Heart left ventricle (tissue), 16 donors: ENCODE results near the gene SLX1A. TPM values are rescaled to one million over a fixed set of nuclear protein-coding genes. Genes with fewer than 3 reads are reported as not detected.

Experiments
- ATAC-seq, 4 donors: fragments of 200-7000 bp; cut with Tn5 transposase; one replicate each; pipeline ENCODE4 v1.9.1; 2020 to 2022; ENCODE audit warnings: moderate library complexity in 4 of 4, mild to moderate bottlenecking in 3 of 4, moderate number of reproducible peaks in 1 of 4
- DNase-seq, 5 donors: peaks; one replicate each; pipeline ENCODE4 v3.0.0-alpha.2; 2020
- H3K27ac ChIP-seq, 12 donors: fragments of 200-600 bp; sonication (generic) in 4 of 12; one replicate each; pipeline versions ENCODE4 v1.5.0 to v1.8.0; 2016 to 2022; ENCODE audit warnings: mild to moderate bottlenecking in 2 of 12
- H3K27me3 ChIP-seq, 9 donors: fragments of 200-600 bp; sonication (generic) in 2 of 9; one replicate each; pipeline versions ENCODE4 v1.5.1 to v1.8.0; 2016 to 2022; ENCODE audit warnings: mild to moderate bottlenecking in 3 of 9
- H3K36me3 ChIP-seq, 9 donors: fragments of 200-600 bp; sonication (generic) in 2 of 9; one replicate each; pipeline versions ENCODE4 v1.5.0 to v1.8.0; 2018 to 2022; ENCODE audit warnings: mild to moderate bottlenecking in 2 of 9
- H3K4me1 ChIP-seq, 12 donors: fragments of 200-600 bp; sonication (generic) in 4 of 12; one replicate each; pipeline versions ENCODE4 v1.5.0 to v1.8.0; 2016 to 2022; ENCODE audit warnings: mild to moderate bottlenecking in 3 of 12
- H3K4me3 ChIP-seq, 12 donors: fragments of 200-600 bp; sonication (generic) in 4 of 12; one replicate each; pipeline versions ENCODE4 v1.5.0 to v1.8.0; 2017 to 2022; ENCODE audit warnings: mild to moderate bottlenecking in 9 of 12, moderate library complexity in 4 of 12
- H3K9me3 ChIP-seq, 12 donors: fragments of 200-600 bp; sonication (generic) in 4 of 12; one replicate each; pipeline versions ENCODE4 v1.5.0 to v1.8.0; 2016 to 2022; ENCODE audit warnings: mild to moderate bottlenecking in 1 of 12
- POLR2A ChIP-seq, 2 donors: fragments of 450-650 bp; IDR thresholded peaks; one replicate each; pipeline ENCODE4 v1.6.1; 2017; ENCODE audit warnings: antibody characterized with exemption in 2 of 2, mild to moderate bottlenecking in 2 of 2, moderate library complexity in 2 of 2
- WGBS, 4 donors: extraction: QIAGEN DNeasy Blood & Tissue Kit in 2 of 4; methylation state at CpG; one replicate each; pipeline versions ENCODE4 v1.1.5 to v1.1.7; 2013 to 2018; 5-methylcytosine and 5-hydroxymethylcytosine counted together
- intact Hi-C, 10 donors: fragments of 100-400 bp; cut with DNase I; formaldehyde crosslinking; loops; one replicate each; pipeline versions ENCODE4 v1.11.1 to v1.14.2; 2022
- polyA plus RNA-seq, 2 donors: library from polyadenylated mRNA; stranded (reverse); fragments of 200-250 nt; gene quantifications; one replicate each; pipeline ENCODE4 v1.2.3, GENCODE V29; 2013
- total RNA-seq, 9 donors: library from RNA; depleted of rRNA in 2 of 9; stranded (reverse); fragments of >200 nt in 2 of 9; fragmentation: NEBNext Ultra II Directional in 3 of 9; extraction: Animal tissue kit (Norgen Biotek cat#: 25700) in 3 of 9; gene quantifications; one replicate each; pipeline versions ENCODE4 v1.1.0 to v1.2.4, GENCODE V29; 2016 to 2023
- TF ChIP-seq, protein P1 (sequence below), 12 donors: fragments of 200-600 bp; sonication (generic) in 4 of 12; IDR thresholded peaks; one replicate each; pipeline versions ENCODE4 v1.5.0 to v1.8.0; 2018 to 2022; ENCODE audit warnings: antibody characterized with exemption in 12 of 12, mild to moderate bottlenecking in 5 of 12
- donor health status: ischemic (EF 13 %, LVEDD 7.1; RV severe dilation, severe dysfunction).
- donor health status: healthy with polysubstance abuse.
- donor health status: DM: no; HTN: yes; CAD: no.
- donor health status: DM: no; HTN: no; CAD: no.
- donor health status: ischemic (EF 25% LVEDD 6.9; RV normal size, moderate dysfunction).
- donor health status: ischemic (EF 25% LVEDD 5.7; RV mildly dilated, moderate dysfunction).
- donor health status: healthy.
- donor health status: DM: yes; HTN: yes; CAD: no.
- donor health status: ischemic (EF 35%, LVEDD 5.7; RV mildly dilated, moderate dysfunction).
- donor health status: nonischemic (EF 11% LVEDD 7.7; RV severe dilation, severe dysfunction).
- donor health status: DM: yes; HTN: yes; CAD: no.
- donor health status: PGD.
- donor health status: ischemic (EF 29% LVEDD 5.4; RV normal size, mild dysfunction).
- donor health status: nonischemic (EF 23%, LVEDD 6.1; RV moderate dilation, normal function).

Gene SLX1A
- total and polyA plus RNA-seq, 11 donors: 8.2 to 32.2 (median 25.6) TPM

DNA sequence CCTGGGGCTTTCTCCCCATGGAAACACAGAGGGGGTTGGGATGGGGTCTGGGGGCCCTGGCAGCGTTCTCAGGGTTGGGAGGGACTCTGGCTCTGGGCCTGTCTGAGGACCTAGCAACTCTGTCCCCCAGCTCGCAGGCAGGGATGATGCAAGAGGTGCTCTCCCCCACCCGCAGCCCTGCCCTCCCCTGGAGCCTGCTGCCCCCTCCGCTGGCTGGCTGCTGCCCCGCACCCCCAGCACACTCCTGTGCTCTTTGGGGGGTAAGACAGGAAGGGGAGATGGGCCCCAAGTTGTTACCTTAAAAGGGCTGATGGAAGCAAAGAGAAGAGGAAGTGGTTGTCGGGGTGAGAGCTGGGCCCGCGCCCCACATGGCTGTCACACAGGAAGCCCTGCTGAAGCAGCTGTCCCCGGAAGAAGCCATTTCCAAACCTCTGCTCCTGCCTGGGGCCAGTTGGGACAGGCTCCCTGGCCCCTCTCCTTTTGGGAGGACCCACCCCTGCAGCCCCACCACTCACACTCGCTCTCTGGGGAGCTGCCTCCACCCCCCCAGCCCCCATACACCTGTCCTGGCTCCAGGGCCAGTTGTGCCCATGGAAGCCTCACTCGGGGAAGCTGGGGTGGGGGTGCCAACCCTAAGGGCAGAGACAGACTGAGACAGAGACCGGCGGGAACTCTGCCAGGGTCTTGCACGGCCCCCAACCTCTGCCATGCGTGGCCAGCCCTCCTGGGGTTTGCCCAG is 7.8 kb upstream of the SLX1A start:
- intact Hi-C loops: no loop called here
- H3K27ac ChIP-seq: peak overlapping the region in 4 of 12 donors; percentile 43 to 91 (median 60)
- ATAC-seq: peak; percentile 3 to 33 (median 23)
- peak overlapping the region in 7 of 12 donors; percentile 12 to 92 (median 71) for H3K4me3 ChIP-seq
- no peaks in the 10 kb centered on the region for H3K27me3 ChIP-seq
- TF ChIP-seq, protein P1, sequence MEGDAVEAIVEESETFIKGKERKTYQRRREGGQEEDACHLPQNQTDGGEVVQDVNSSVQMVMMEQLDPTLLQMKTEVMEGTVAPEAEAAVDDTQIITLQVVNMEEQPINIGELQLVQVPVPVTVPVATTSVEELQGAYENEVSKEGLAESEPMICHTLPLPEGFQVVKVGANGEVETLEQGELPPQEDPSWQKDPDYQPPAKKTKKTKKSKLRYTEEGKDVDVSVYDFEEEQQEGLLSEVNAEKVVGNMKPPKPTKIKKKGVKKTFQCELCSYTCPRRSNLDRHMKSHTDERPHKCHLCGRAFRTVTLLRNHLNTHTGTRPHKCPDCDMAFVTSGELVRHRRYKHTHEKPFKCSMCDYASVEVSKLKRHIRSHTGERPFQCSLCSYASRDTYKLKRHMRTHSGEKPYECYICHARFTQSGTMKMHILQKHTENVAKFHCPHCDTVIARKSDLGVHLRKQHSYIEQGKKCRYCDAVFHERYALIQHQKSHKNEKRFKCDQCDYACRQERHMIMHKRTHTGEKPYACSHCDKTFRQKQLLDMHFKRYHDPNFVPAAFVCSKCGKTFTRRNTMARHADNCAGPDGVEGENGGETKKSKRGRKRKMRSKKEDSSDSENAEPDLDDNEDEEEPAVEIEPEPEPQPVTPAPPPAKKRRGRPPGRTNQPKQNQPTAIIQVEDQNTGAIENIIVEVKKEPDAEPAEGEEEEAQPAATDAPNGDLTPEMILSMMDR (IDR thresholded peaks at IDR 0.05): no peak
- no peak for TF ChIP-seq POLR2A (IDR thresholded peaks at IDR 0.05)
- H3K9me3 ChIP-seq: no peaks in the 10 kb centered on the region
- H3K36me3 ChIP-seq: peaks cover 0 to 22% (median 0%) of the 10 kb centered on the region in 9 donors
- 76 to 84% (median 84%) methylated on average over 9 to 15 of the region's 15 CpGs for WGBS, 4 donors
- H3K4me1 ChIP-seq: peaks cover 0 to 40% (median 11%) of the 10 kb centered on the region in 12 donors
- DNase-seq: peak; percentile 41 to 88 (median 63)

DNA sequence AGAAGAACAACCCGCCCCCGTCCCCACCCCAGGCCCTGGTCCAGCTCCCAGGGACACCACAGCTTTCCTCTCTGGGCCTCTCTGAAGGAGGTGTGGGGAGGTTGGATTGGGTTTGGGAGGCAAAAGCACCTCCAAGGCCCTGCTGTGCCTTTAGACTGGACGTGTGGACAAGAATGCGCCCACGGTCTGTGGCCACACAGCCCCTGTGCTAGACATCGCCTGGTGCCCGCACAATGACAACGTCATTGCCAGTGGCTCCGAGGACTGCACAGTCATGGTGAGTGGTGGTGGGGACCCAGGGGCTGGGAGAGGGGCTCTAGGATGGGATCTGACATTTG is 7.3 kb upstream of the SLX1A start:
- DNase-seq (peak in 1 of 5 donors; percentile 55), ATAC-seq (no peak)
- no peak for TF ChIP-seq POLR2A (IDR thresholded peaks at IDR 0.05)
- TF ChIP-seq, protein P1 (IDR thresholded peaks at IDR 0.05): no peak
- peaks cover 0 to 40% (median 11%) of the 10 kb centered on the region in 12 donors for H3K4me1 ChIP-seq
- 85 to 94% (median 87%) methylated on average over 9 of the region's 9 CpGs for WGBS, 4 donors
- H3K9me3 ChIP-seq: no peaks in the 10 kb centered on the region
- H3K27ac ChIP-seq: peak overlapping the region in 4 of 12 donors; percentile 13 to 91 (median 46)
- peak overlapping the region in 4 of 12 donors; percentile 12 to 92 (median 42) for H3K4me3 ChIP-seq
- no peaks in the 10 kb centered on the region for H3K27me3 ChIP-seq
- intact Hi-C loops: no loop called here
- peaks cover 0 to 22% (median 0%) of the 10 kb centered on the region in 9 donors for H3K36me3 ChIP-seq

DNA sequence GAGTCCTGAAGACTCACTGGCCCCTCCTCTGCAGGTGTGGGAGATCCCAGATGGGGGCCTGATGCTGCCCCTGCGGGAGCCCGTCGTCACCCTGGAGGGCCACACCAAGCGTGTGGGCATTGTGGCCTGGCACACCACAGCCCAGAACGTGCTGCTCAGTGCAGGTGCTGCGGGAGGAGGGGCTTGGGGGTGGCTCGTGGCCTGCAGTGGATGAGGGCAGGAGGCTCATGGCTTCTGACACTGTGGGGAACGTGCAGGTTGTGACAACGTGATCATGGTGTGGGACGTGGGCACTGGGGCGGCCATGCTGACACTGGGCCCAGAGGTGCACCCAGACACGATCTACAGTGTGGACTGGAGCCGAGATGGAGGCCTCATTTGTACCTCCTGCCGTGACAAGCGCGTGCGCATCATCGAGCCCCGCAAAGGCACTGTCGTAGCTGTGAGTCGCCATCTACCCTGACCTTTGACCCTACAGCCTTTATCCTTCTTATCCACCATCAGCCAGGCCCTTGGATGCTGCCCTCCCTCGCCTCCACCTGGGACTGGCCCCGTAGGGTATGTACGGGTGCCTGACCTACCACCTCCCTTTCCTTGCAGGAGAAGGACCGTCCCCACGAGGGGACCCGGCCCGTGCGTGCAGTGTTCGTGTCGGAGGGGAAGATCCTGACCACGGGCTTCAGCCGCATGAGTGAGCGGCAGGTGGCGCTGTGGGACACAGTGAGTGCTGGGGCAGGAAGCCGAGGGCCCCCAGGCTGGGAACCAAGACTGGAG is 6.7 kb upstream of the SLX1A start:
- ATAC-seq (no peak), DNase-seq (peak; percentile 64 to 90 (median 72))
- H3K4me3 ChIP-seq: peak overlapping the region in 1 of 12 donors; percentile 73
- peaks cover 0 to 22% (median 0%) of the 10 kb centered on the region in 9 donors for H3K36me3 ChIP-seq
- 61 to 64% (median 62%) methylated on average over 23 to 36 of the region's 36 CpGs for WGBS, 4 donors
- no peaks in the 10 kb centered on the region for H3K27me3 ChIP-seq
- intact Hi-C loops: no loop called here
- peak overlapping the region in 2 of 12 donors; percentile 57 to 91 for H3K27ac ChIP-seq
- no peak for TF ChIP-seq POLR2A (IDR thresholded peaks at IDR 0.05)
- TF ChIP-seq, protein P1 (IDR thresholded peaks at IDR 0.05): peak; percentile 45 to 85 (median 62)
- H3K9me3 ChIP-seq: no peaks in the 10 kb centered on the region
- H3K4me1 ChIP-seq: peaks cover 0 to 40% (median 11%) of the 10 kb centered on the region in 12 donors

DNA sequence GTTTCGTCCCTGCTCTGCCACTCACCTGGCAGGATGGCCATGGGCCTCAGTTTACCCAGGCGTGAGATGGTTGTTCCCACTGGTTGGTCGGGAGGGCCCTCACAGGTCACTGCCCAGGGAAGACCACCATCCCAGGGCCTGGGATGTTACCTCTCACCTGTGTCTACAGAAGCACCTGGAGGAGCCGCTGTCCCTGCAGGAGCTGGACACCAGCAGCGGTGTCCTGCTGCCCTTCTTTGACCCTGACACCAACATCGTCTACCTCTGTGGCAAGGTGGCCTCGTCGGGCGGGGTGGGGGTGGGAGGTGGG is 6.2 kb upstream of the SLX1A start:
- H3K27me3 ChIP-seq: no peaks in the 10 kb centered on the region
- peaks cover 0 to 22% (median 0%) of the 10 kb centered on the region in 9 donors for H3K36me3 ChIP-seq
- H3K4me3 ChIP-seq: peak overlapping the region in 1 of 12 donors; percentile 73
- no peak for TF ChIP-seq POLR2A (IDR thresholded peaks at IDR 0.05)
- TF ChIP-seq, protein P1 (IDR thresholded peaks at IDR 0.05): peak in 1 of 12 donors; percentile 2
- ATAC-seq: no peak
- no peaks in the 10 kb centered on the region for H3K9me3 ChIP-seq
- peaks cover 0 to 34% (median 10%) of the 10 kb centered on the region in 12 donors for H3K4me1 ChIP-seq
- 75 to 85% (median 80%) methylated on average over 4 to 9 of the region's 9 CpGs; no CpG with 5 or more reads in 1 of the 4 donors for WGBS, 4 donors
- DNase-seq: no peak
- intact Hi-C loops: no loop called here
- H3K27ac ChIP-seq: peak overlapping the region in 1 of 12 donors; percentile 91
